Mesenchymal stem cell (in vitro differentiated cells and primary cell): Measurements from ENCODE around the gene ABRACL.

Experiments used
- DNase-seq: peaks from one replicate; pipeline ENCODE4 v3.0.0-alpha.2; 2013
- H2AFZ ChIP-seq: one replicate; pipeline ENCODE4 v1.6.1; 2013; ENCODE audit warnings: low read depth, mild to moderate bottlenecking, control low read depth, inconsistent platforms, low read length, moderate library complexity
- H2AK5ac ChIP-seq: 2 replicates; pipeline ENCODE4 v1.6.1; 2013; ENCODE audit warnings: low read length, moderate library complexity, mild to moderate bottlenecking, inconsistent platforms; ENCODE audit not compliant: severe bottlenecking
- H2BK120ac ChIP-seq: one replicate; pipeline ENCODE4 v1.6.1; 2013; ENCODE audit warnings: low read depth, mild to moderate bottlenecking, inconsistent platforms, low read length, moderate library complexity
- H2BK12ac ChIP-seq, 2 experiments: one replicate each; pipeline ENCODE4 v1.6.1; 2013; ENCODE audit warnings: inconsistent platforms in 2 of 2, low read length in 2 of 2, mild to moderate bottlenecking in 2 of 2, moderate library complexity in 2 of 2, control low read depth in 1 of 2
- H2BK15ac ChIP-seq: one replicate; pipeline ENCODE4 v1.6.1; 2013; ENCODE audit warnings: mild to moderate bottlenecking, low read depth, inconsistent platforms; ENCODE audit not compliant: poor library complexity, severe bottlenecking
- H2BK5ac ChIP-seq: 2 replicates; pipeline ENCODE4 v1.6.1; 2013; ENCODE audit warnings: low read depth, mild to moderate bottlenecking, low read length, control low read depth, inconsistent platforms; ENCODE audit not compliant: poor library complexity, severe bottlenecking
- H3K14ac ChIP-seq, 2 experiments: one replicate each; pipeline ENCODE4 v1.6.1; 2013; ENCODE audit warnings: inconsistent platforms in 2 of 2, low read length in 2 of 2, control low read depth in 1 of 2, mild to moderate bottlenecking in 1 of 2, moderate library complexity in 1 of 2
- H3K18ac ChIP-seq, 2 experiments: one replicate each; pipeline ENCODE4 v1.6.1; 2013; ENCODE audit warnings: inconsistent platforms in 2 of 2, low read length in 2 of 2, control low read depth in 1 of 2, low read depth in 1 of 2, mild to moderate bottlenecking in 1 of 2
- H3K23ac ChIP-seq, 2 experiments: one replicate each; pipeline ENCODE4 v1.6.1; 2013; ENCODE audit warnings: inconsistent platforms in 2 of 2, low read length in 2 of 2, mild to moderate bottlenecking in 2 of 2, moderate library complexity in 2 of 2, control low read depth in 1 of 2
- H3K27ac ChIP-seq: 2 replicates; pipeline ENCODE4 v1.5.1; 2013; ENCODE audit warnings: mild to moderate bottlenecking, moderate library complexity, low read length, control low read depth, inconsistent platforms; ENCODE audit not compliant: poor library complexity, severe bottlenecking
- H3K27me3 ChIP-seq, 2 experiments: 2 replicates each; pipeline versions ENCODE4 v1.6.1 to v1.7.0; 2013; ENCODE audit warnings: low read length in 2 of 2, mild to moderate bottlenecking in 2 of 2, moderate library complexity in 2 of 2, control low read depth in 1 of 2, inconsistent platforms in 1 of 2; ENCODE audit not compliant: control insufficient read depth in 1 of 2, insufficient read depth in 1 of 2
- H3K36me3 ChIP-seq, 2 experiments: 2 replicates each; pipeline versions ENCODE4 v1.6.1 to v1.7.0; 2013; ENCODE audit warnings: low read length in 2 of 2, control low read depth in 1 of 2, inconsistent platforms in 1 of 2, low read depth in 1 of 2, mild to moderate bottlenecking in 1 of 2; ENCODE audit not compliant: insufficient read depth in 2 of 2, control insufficient read depth in 1 of 2
- H3K4ac ChIP-seq, 2 experiments: one replicate each; pipeline ENCODE4 v1.6.1; 2013; ENCODE audit warnings: inconsistent platforms in 2 of 2, low read length in 2 of 2, mild to moderate bottlenecking in 2 of 2, moderate library complexity in 2 of 2, control low read depth in 1 of 2, low read depth in 1 of 2
- H3K4me1 ChIP-seq: 2 replicates; pipeline ENCODE4 v1.6.1; 2013; ENCODE audit warnings: low read depth, low read length, control low read depth; ENCODE audit not compliant: control insufficient read depth, insufficient read depth
- H3K4me2 ChIP-seq: 2 replicates; pipeline ENCODE4 v1.6.1; 2013; ENCODE audit warnings: low read length, mild to moderate bottlenecking, inconsistent platforms; ENCODE audit not compliant: poor library complexity, severe bottlenecking
- H3K4me3 ChIP-seq, 2 experiments: 2 replicates each; pipeline versions ENCODE4 v1.5.1 to v1.7.0; 2013; ENCODE audit warnings: low read length in 2 of 2, mild to moderate bottlenecking in 2 of 2, control low read depth in 1 of 2, low read depth in 1 of 2; ENCODE audit not compliant: insufficient read depth in 1 of 2
- H3K79me1 ChIP-seq: replicated peaks from 2 replicates; pipeline ENCODE4 v1.6.1; 2013; ENCODE audit warnings: mild to moderate bottlenecking, control low read depth, low read length, inconsistent platforms; ENCODE audit not compliant: poor library complexity, severe bottlenecking
- H3K9ac ChIP-seq: 2 replicates; pipeline ENCODE4 v1.7.0; 2013; ENCODE audit warnings: mild to moderate bottlenecking, low read length, moderate library complexity
- H3K9me3 ChIP-seq: 2 replicates; pipeline ENCODE4 v1.7.0; 2013; ENCODE audit warnings: mild to moderate bottlenecking, low read length; ENCODE audit not compliant: control insufficient read depth
- H4K8ac ChIP-seq: one replicate; pipeline ENCODE4 v1.6.1; 2013; ENCODE audit warnings: inconsistent platforms, mild to moderate bottlenecking, low read length, moderate library complexity
- H4K91ac ChIP-seq: one replicate; pipeline ENCODE4 v1.6.1; 2013; ENCODE audit warnings: mild to moderate bottlenecking, low read length, inconsistent platforms
- WGBS: methylation state at CpG from one replicate; pipeline ENCODE4 v1.1.7; 2013; ENCODE audit warnings: mixed read lengths; 5-methylcytosine and 5-hydroxymethylcytosine counted together

Gene ABRACL

DNA sequence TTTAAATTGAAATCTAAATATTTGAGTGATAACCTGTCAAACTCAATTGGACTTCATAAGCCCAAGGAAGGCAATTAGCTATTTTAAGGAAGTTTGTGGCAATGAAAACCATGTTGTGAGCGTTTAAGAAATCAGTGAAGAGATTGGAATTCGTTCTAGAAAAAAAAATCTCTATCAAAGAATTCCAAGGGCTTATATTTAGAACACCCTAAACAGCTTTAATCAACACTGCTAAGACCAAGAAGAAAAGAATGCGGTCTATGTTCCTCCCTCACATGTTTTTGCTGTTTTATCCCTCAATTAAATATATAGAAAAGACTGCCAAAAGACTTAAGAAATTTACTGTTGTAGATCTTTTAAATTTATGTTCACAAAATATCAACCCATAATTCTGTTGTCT is 16.6 kb upstream of the ABRACL start:
- 89% methylated on average over 2 of the region's 3 CpGs for WGBS

DNA sequence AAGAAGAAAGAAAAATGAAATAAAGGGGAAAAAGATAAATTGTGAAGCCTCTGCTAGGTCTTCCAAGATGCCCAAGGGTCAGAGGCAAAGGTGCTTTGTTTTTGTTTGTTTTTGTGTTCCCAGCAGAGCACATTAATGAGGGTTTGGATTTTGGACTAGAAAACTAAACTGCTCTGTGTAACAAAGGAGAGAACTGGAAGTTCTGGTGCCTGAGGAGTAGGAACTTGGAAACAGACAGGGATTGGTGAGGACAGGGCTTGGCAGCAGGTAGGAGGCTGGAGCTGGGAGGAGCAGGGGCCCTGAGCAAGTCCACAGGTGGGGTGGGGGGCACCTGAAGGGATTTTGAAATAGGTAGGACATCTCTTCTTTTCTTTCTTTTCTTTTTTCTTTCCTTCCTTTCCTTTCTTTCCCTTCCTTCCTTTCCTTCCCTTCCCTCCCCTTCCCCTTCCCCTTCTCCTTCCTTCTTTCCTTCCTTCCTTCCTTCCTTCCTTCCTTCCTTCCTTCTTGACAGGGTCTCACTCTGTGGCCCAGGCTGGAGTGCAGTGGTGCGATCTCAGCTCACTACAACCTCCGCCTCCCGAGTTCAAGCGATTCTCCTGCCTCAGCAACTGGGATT is 15.3 kb upstream of the ABRACL start:
- no peak overlapping the region for H3K27ac ChIP-seq
- no peak overlapping the region for H2BK15ac ChIP-seq
- H3K18ac ChIP-seq, result no peak overlapping the region
- H3K36me3 ChIP-seq, result no peaks in the 10 kb centered on the region
- H3K4me3 ChIP-seq, result no peak overlapping the region
- H2AK5ac ChIP-seq, result no peak overlapping the region
- H3K14ac ChIP-seq, result no peak overlapping the region
- no peak overlapping the region for H2AFZ ChIP-seq
- no peaks in the 10 kb centered on the region for H3K4me1 ChIP-seq
- whole genome bisulfite sequencing, result 100% methylated on average over 4 of the region's 4 CpGs
- H4K8ac ChIP-seq, result no peak overlapping the region
- H3K79me1 ChIP-seq, result no peaks in the 10 kb centered on the region
- DNase-seq, result no peak
- peaks cover 0 to 4% of the 10 kb centered on the region in 2 experiments for H3K27me3 ChIP-seq
- no peak overlapping the region for H3K4ac ChIP-seq
- no peak overlapping the region for H3K23ac ChIP-seq
- no peak overlapping the region for H2BK120ac ChIP-seq
- H2BK5ac ChIP-seq, result no peak overlapping the region
- no peak overlapping the region for H3K9ac ChIP-seq
- no peaks in the 10 kb centered on the region for H3K9me3 ChIP-seq
- no peak overlapping the region for H4K91ac ChIP-seq
- no peak overlapping the region for H3K4me2 ChIP-seq
- no peak overlapping the region for H2BK12ac ChIP-seq

More for the DNA sequence above, 16.6 kb upstream of the ABRACL start:
- no peak overlapping the region for H2BK120ac ChIP-seq
- no peak overlapping the region for H2BK5ac ChIP-seq
- H3K4ac ChIP-seq, result no peak overlapping the region
- no peak overlapping the region for H3K27ac ChIP-seq
- DNase-seq, result no peak
- no peak overlapping the region for H3K14ac ChIP-seq
- no peaks in the 10 kb centered on the region for H3K4me1 ChIP-seq
- H3K9me3 ChIP-seq, result no peaks in the 10 kb centered on the region
- H4K8ac ChIP-seq, result no peak overlapping the region
- H3K23ac ChIP-seq, result no peak overlapping the region
- peaks cover 0 to 4% of the 10 kb centered on the region in 2 experiments for H3K27me3 ChIP-seq
- H3K18ac ChIP-seq, result no peak overlapping the region
- H4K91ac ChIP-seq, result no peak overlapping the region
- H3K79me1 ChIP-seq, result no peaks in the 10 kb centered on the region
- no peak overlapping the region for H2AFZ ChIP-seq
- no peak overlapping the region for H3K9ac ChIP-seq
- no peak overlapping the region for H2BK12ac ChIP-seq
- H3K36me3 ChIP-seq, result no peaks in the 10 kb centered on the region
- H3K4me3 ChIP-seq, result no peak overlapping the region
- H2BK15ac ChIP-seq, result no peak overlapping the region
- H3K4me2 ChIP-seq, result no peak overlapping the region
- no peak overlapping the region for H2AK5ac ChIP-seq

DNA sequence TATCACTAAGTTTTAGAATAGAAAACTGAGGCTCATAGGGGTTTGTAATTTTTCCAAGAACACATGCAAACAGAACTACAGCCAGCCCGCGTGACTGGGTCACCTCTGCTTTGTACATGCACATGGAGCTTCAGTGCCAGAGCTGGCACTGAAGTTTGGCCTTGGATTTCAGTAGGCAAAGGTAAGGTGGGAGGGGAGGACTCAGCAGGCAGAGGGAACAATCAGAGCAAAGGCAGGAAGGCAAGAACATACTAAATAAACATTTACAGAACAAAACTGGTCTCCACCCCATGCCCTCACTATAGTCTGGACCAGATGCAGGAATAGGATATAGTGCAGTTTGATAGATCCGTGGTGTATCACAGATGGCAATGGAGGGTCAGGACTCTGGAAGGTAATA is 13.6 kb upstream of the ABRACL start:
- Histone ChIP-seq H2BK12ac (no peak overlapping the region), H3K36me3 (no peaks in the 10 kb centered on the region), H3K27me3 (peaks cover 0 to 4% of the 10 kb centered on the region in 2 experiments), H4K8ac (no peak overlapping the region), H2BK5ac (no peak overlapping the region), H3K14ac (no peak overlapping the region), H3K27ac (no peak overlapping the region), H3K9ac (no peak overlapping the region), H2AK5ac (no peak overlapping the region), H3K79me1 (no peaks in the 10 kb centered on the region), H2AFZ (no peak overlapping the region), H3K23ac (no peak overlapping the region), H3K4me1 (no peaks in the 10 kb centered on the region), H4K91ac (no peak overlapping the region), H3K18ac (no peak overlapping the region), H3K4me3 (no peak overlapping the region), H2BK15ac (no peak overlapping the region), H3K9me3 (no peaks in the 10 kb centered on the region), H3K4ac (no peak overlapping the region), H3K4me2 (no peak overlapping the region), H2BK120ac (no peak overlapping the region)
- no peak for DNase-seq
- 92% methylated on average over 3 of the region's 3 CpGs for WGBS

DNA sequence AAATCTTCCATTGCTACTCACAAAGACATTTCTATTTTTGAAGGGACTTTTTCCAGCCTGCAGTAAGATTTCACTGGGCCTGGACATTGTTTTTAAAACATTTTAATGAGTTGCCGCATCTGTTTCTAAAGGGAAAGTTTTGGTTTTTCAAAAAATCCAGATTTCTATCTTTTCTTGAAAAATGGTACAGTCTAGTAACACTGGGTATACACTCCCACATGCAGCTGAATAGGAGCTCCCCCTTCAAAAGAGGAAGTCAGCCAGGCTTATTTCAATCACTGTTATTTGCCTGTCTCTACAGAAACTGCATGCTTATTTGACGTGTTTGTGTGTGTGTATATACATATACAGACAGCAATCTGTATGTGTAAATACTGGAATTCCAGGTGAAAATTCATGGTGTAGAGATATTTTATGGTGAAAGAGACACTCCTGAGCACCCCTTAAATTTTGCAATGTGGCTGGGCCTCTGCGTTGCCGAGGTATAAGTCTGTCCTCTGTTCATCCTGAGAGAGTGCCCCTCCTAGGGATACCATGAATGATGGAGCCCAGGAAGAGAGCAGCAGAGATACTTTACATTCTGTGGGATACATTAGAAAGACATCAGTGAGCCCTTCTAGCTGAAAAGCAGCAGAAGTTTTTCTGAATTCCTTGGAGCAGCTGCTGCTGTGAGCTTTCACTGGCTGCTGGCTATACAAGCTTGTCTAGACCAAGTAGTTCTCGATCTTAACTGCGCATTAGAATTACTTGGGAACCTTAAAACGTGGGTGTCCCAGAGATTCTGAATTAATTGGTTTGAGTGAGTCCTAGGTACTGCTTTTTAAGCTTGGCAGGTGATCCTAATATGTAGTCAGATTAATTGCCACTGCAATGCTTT is 12.0 kb upstream of the ABRACL start:
- no peak overlapping the region for H2BK5ac ChIP-seq
- H3K4me3 ChIP-seq, result no peak overlapping the region
- 78% methylated on average over 7 of the region's 7 CpGs for WGBS
- H2AK5ac ChIP-seq, result no peak overlapping the region
- no peaks in the 10 kb centered on the region for H3K9me3 ChIP-seq
- peaks cover 0 to 4% of the 10 kb centered on the region in 2 experiments for H3K27me3 ChIP-seq
- no peak overlapping the region for H3K18ac ChIP-seq
- H2BK15ac ChIP-seq, result no peak overlapping the region
- no peak overlapping the region for H3K23ac ChIP-seq
- H4K91ac ChIP-seq, result no peak overlapping the region
- DNase-seq, result no peak
- no peak overlapping the region for H3K14ac ChIP-seq
- no peaks in the 10 kb centered on the region for H3K79me1 ChIP-seq
- no peak overlapping the region for H2AFZ ChIP-seq
- H3K27ac ChIP-seq, result no peak overlapping the region
- no peaks in the 10 kb centered on the region for H3K4me1 ChIP-seq
- H3K9ac ChIP-seq, result no peak overlapping the region
- H2BK120ac ChIP-seq, result no peak overlapping the region
- no peak overlapping the region for H3K4me2 ChIP-seq
- no peaks in the 10 kb centered on the region for H3K36me3 ChIP-seq
- H4K8ac ChIP-seq, result no peak overlapping the region
- no peak overlapping the region for H2BK12ac ChIP-seq
- H3K4ac ChIP-seq, result no peak overlapping the region
